ENCODE results near the gene COG2.
"Not testable (repeated sequence)": the region's sequence is repeated elsewhere in the genome, so short reads cannot be mapped to it uniquely, and the experiment has no call there.

COG2 gene, protein sequence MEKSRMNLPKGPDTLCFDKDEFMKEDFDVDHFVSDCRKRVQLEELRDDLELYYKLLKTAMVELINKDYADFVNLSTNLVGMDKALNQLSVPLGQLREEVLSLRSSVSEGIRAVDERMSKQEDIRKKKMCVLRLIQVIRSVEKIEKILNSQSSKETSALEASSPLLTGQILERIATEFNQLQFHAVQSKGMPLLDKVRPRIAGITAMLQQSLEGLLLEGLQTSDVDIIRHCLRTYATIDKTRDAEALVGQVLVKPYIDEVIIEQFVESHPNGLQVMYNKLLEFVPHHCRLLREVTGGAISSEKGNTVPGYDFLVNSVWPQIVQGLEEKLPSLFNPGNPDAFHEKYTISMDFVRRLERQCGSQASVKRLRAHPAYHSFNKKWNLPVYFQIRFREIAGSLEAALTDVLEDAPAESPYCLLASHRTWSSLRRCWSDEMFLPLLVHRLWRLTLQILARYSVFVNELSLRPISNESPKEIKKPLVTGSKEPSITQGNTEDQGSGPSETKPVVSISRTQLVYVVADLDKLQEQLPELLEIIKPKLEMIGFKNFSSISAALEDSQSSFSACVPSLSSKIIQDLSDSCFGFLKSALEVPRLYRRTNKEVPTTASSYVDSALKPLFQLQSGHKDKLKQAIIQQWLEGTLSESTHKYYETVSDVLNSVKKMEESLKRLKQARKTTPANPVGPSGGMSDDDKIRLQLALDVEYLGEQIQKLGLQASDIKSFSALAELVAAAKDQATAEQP

DNA sequence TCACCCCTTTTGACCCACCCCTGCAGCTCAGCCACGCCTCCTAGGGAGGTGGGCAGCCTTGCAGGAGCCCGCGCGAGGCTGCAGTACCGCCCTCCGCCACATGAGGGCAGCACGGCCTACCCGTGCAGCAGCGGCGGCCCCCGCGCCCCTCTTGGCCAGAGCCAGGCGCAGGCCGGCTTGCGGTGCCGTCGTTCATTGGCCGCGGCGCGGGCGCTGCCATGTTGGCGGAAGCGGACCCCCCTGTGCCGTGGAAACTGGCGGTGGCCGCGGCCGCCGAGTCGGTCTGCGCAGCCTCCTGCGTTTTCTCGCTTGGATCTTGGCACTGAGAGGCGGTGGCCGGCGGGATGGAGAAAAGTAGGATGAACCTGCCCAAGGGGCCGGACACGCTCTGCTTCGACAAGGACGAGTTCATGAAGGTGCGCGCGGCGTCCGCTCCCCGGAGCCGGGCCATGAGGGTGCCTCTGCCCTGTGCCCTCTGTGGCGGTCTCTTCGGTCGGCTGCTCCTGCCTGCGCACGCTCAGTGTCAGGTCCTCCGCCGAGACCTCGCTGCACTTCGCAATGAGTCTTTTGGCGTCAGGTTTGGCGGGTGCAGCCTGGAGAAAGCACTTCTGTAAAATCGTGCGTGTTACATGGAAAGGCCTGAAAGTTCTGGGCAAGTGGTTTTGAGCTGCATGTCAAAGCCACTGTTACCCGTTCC lies at the start of gene COG2:
TSS of gene COG2 (plus strand) at position 219 of the 697 bp plus-strand sequence. CDS start at position 345, 126 bp downstream.
- peak; percentile 90 to 97 for DNase-seq (ENCODE audit: low read depth in 2 of 2, low spot score in 1 of 2)

DNA sequence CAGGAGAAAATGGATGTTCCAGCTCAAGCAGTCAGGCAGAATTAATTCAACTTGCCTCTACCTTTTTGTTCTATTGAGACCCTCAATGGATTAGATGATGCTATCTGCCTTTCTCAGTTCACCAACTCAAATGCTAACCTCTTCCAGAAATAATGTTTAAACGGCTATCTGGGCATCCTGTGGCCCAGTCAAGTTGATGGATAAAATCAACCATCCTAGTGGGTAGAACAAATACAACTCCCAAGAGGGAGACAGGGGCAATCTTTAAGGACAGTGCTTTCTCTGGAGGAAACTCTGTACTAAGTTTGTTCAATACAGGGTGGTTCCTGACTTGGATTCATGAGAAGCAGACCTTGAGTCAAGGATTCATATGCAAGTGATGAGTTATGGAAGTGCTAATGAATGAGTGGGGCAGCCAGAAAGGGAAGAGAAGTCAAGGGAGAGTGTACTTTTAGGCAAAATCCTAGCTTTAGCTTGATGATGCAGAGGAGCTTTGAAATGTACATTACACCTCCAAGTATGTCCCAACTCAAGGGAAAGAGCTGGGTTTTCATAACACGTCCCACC lies 49.4 kb upstream of the COG2 start:
- DNase-seq (ENCODE audit: low read depth in 2 of 2, low spot score in 1 of 2), result no peak

DNA sequence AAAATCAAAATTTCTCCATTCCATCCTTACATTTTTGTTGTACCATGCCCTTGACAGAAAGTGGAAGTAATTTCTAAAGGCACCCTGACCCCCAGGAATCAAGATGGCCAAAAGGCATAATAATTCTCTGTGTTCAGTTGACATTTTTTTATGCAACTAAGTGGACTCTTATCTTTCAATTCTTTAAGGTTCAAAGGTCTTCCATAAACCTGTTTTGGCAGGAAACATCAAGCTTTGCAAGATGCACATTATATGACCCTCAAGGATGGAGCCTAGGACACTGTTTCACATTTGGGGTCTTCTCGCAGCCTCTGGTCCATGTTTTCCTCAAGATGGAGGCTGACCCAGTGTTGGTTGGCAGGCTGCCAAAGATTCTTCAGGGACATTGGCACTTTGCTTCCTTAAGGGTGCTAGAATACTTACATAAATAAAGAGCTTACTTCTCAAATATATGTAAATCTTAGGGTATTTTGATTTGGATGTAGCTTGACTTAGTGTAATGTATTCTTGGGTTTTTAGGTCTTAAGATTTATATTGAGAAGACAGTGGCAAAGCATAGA lies 48.0 kb upstream of the COG2 start:
- no peak for DNase-seq (ENCODE audit: low read depth in 2 of 2, low spot score in 1 of 2)

- no peak for DNase-seq (ENCODE audit: low read depth in 2 of 2, low spot score in 1 of 2)
Observed at GRCh38 chr1:230595181-230595580, 47.1 kb upstream of the COG2 start.

DNA sequence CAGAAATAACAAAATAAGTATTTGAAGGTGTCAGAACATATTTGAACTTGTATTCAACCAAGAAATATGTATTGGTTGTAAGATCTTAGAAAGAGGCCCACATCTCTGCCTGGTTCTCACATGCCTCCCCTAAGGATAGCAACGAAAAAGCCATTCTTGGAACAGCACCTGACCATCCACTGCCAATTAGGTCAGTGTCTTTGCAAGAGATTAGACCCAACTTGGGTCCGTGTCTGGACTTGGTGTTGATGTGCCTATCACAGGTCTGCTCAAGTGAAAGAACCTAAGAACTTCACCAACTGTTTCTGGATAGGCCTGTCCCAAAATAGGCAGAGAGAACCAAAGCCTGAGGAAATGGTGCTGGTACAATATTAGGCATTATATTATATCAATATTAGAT lies 46.0 kb upstream of the COG2 start:
- DNase-seq (ENCODE audit: low read depth in 2 of 2, low spot score in 1 of 2), result no peak

- DNase-seq (ENCODE audit: low read depth in 2 of 2, low spot score in 1 of 2), result no peak
Observed at GRCh38 chr1:230598745-230599144, 43.5 kb upstream of the COG2 start.

- DNase-seq (ENCODE audit: low read depth in 2 of 2, low spot score in 1 of 2), result no peak
Observed at GRCh38 chr1:230599926-230600656, 42.2 kb upstream of the COG2 start.

GRCh38 chr1:230600657-230601400 lies 41.5 kb upstream of the COG2 start:
- DNase-seq (ENCODE audit: low read depth in 2 of 2, low spot score in 1 of 2), result not testable (repeated sequence)

- no peak for DNase-seq (ENCODE audit: low read depth in 2 of 2, low spot score in 1 of 2)
Observed at GRCh38 chr1:230609208-230609607, 33.1 kb upstream of the COG2 start.

DNA sequence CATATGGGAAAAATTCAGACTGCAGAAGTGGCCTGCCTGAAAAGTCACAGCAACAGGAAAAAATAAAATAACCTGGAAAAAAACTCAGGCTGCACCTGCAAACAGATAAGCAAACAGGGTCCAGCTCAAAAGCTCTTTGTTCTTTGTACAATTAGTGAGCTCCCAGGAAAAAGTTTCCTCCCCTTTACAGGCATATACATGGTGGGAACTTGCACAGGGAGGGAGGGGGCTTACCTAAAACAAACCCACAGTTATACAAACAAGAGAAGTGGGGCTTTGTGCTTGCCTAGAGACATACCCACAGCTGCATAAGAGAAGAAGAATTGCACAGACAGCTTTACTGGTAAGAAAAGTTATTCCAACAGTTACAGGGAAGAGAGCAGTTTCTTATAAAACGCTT lies 31.7 kb upstream of the COG2 start:
- DNase-seq (ENCODE audit: low read depth in 2 of 2, low spot score in 1 of 2), result no peak

DNA sequence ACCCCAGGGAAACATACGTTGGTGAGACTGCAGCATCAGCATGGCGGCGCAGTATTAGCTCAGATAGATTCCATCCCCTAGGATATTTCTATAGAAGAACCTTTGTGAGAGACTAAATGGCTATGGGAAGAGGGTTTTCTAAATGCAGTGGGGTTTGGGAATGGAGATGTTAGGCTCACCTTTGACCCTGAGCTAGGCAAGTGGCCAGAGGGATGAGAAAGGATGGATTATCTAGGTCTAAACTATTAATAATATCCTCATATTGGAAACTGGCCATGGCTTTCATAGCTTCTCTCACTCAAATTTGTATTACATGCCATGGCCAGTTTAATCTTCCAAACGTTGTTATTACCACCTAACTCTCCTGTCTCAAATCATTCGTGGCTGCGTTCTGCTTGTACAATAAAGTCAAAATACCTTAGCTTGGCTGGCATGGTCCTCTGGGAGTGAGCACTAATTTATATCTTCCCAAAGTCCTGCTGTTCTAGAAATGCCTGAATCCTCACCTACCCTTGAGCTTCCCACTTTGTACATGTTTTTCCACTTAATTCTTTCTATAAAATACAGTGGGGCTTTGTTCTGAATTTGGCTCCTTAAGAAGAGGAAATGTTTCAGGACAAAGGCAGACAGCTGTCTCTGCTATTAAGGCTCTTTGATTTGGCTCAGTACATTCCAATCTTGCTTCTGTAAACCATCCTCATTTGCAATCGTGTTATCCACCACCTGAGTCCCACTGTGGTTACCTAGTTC lies 31.0 kb upstream of the COG2 start:
- DNase-seq (ENCODE audit: low read depth in 2 of 2, low spot score in 1 of 2), result no peak

DNA sequence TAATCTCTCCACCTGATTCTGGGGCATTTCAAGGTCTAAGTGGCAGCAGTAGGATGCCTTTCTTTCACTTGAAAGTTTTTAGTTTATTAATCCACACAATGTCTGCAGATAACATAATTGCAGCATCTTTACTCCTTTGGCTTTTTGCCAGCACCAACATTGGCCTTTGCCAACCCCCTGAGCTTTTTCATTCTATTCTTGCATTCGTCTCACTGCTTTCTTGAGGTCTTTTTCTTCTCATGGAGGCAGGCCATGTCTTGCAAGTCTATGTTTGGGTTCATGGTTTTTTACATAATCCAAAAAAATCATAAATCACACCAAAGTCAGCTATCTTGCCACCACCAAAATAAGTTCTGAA lies 30.4 kb upstream of the COG2 start:
- no peak for DNase-seq (ENCODE audit: low read depth in 2 of 2, low spot score in 1 of 2)

DNA sequence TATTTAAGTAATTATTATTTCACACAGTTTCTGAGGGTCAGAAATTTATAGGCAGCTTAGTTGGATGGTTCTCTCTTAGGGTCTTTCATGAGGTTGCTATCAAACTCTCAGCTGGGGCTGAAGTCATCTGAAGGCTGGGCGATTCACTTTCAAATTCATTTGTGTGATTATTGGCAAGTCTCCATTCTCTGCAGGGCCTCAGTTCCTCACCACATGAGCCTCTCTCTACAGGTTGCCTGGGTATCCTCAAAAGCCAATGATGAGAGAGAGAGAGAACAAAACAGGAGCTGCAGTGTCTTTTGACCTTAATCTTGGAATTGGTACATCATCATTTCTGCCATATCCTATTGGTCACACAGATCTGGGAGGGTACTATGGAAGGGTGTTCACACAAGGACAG lies 29.6 kb upstream of the COG2 start:
- DNase-seq (ENCODE audit: low read depth in 2 of 2, low spot score in 1 of 2), result no peak

GRCh38 chr1:230614121-230614520 lies 28.2 kb upstream of the COG2 start:
- DNase-seq (ENCODE audit: low read depth in 2 of 2, low spot score in 1 of 2), result no peak

GRCh38 chr1:230618537-230618936 lies 23.7 kb upstream of the COG2 start:
- no peak for DNase-seq (ENCODE audit: low read depth in 2 of 2, low spot score in 1 of 2)

DNA sequence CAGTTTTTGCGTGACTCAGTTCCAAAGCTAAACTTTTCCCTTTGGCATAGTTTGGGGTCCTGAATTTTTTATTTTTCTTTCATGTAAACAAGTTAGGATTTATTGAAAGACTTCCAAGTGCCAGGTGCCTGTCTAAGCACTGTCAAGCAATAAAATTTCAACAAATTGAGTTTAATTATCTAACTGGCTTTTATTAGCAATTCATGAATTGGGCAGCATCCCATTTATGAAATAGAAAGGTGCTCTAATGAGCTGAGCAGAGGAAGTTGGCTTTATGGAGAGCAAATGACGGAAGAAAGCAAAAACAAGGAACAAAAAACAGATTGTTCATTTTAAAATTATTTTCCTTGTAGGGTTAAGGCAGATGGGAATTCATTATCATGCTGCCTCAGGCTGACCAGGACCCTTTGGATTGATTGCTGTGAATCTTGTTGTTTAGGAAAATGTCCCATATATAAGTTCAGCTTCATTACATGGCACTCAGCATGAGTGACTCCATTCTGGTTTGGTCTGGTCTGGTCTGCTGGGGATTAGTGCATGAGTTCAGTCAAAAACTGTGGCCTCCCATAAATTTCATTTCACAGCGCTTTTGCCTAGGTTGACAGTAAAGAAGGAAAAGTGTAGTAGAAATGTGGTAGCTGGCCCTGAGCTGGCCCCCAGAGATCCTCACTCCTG lies 21.5 kb upstream of the COG2 start:
- DNase-seq (ENCODE audit: low read depth in 2 of 2, low spot score in 1 of 2), result no peak

- DNase-seq (ENCODE audit: low read depth in 2 of 2, low spot score in 1 of 2), result no peak
Observed at GRCh38 chr1:230621324-230622030, 20.8 kb upstream of the COG2 start.

DNA sequence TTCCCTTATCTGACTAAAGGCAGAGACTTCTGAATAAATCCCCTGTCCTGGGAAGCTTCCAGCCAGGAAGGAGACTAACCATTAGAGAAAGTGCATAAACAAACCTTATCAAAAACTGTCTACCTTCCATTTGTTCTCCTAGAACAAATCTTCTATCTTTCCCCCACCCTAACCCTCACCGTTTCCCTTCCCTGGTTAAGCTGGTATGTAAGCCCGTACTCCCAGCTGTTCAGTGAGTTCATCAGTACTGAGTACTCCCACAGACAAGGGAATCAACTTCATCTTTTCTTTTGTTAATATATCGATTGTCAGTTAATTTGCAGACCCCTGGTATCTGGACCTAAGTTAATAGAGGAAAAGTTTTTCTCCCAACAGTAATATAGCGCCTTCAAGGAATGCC lies 20.1 kb upstream of the COG2 start:
- DNase-seq (ENCODE audit: low read depth in 2 of 2, low spot score in 1 of 2), result no peak

Data from stimulated activated CD8-positive, alpha-beta memory T cell treated with anti-CD3 and anti-CD28 coated beads, Interleukin-4, amount 100 ng/mL, for 4 hours (primary cell).